NCI-H2081 treated with DMSO at 0.1 percent for 48 hours (cell line): ENCODE results near the gene EIF4G1.

Experiments
- DNase-seq: peaks from one replicate; lab custom pipeline; 2025; lab: John Stamatoyannopoulos, UW

EIF4G1 gene

DNA sequence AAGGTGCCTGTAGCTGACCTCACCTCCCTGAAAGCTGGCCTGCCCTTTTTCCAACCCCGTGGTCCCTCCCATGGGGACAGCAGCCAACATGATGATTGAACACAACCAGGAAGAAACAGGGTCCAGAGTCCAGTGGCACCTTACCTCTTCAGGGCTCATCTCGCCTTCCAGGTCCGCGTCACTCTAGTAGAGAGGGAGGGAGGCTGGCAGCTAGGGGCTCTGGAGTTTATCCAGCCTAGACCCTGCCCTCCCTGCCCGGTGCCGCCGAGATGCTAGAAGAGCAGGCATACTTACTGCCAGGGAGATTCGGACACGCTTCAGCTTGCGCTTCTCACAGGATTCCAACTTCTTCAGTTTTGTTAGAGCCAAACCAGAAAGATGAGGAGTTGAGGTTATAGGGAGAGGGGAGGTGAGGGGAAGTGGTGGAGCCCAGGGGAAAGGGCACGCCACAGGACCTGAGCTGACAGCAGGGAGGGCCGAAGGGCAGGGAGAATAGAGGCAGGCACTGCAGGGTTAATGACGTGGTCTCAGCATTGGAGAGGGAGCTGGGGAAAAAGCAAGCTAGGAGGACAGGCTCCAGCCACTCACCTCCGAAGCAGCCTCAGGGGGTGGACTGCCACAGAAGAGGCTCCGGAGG, 37.9 kb downstream of the EIF4G1 start:
- DNase-seq, result no peak

DNA sequence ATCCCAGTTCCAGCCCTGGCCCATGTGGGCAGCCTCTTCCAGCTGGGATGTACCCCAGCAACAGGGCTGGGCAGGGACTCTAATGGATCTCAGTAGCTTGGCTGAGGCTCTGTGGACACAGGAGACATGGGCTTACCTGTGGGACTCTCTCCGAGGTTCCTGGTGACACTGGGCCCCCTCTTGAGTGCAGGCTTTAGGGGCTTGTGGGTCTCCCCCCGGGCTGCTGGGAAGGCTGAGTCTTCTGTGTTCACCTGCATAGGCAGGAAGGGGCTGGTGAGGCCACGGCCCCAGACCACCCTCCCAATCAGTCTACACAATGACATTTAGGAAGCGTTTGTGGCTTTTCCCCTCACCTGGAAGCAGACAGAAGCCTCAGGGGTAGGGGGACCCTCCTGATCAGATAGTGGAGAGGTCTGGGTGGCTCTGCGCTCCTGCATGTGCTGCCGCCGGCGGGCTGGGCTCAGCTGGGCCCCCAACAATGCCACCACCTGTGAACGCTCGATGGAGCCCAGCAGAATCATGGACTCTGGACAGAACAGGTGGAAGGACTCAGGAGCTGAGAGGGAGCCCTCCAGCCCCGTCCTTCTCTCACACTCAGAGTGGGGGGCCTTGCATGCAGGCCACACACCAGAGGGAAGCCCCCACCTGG, 38.6 kb downstream of the EIF4G1 start:
- DNase-seq, result no peak

DNA sequence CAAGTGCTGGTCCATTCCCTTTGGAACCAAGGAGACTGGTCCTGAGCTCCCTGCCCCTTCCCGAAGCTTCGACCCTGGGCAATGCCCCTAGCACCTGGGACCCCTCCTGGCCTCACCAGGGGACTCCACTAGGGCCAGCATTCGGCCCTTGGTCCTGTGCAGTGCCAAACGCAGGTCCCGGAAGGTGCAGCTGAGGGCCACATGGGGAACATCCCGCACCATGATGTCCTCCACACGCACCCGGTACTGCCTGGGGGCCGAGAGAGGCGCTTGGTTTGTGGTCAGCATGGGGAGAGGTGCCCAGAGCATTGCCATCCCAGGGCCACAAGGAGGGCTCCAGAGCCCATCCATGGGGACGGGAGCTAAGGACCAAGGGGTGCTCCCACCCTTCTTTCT, 39.1 kb downstream of the EIF4G1 start:
- DNase-seq, result no peak

DNA sequence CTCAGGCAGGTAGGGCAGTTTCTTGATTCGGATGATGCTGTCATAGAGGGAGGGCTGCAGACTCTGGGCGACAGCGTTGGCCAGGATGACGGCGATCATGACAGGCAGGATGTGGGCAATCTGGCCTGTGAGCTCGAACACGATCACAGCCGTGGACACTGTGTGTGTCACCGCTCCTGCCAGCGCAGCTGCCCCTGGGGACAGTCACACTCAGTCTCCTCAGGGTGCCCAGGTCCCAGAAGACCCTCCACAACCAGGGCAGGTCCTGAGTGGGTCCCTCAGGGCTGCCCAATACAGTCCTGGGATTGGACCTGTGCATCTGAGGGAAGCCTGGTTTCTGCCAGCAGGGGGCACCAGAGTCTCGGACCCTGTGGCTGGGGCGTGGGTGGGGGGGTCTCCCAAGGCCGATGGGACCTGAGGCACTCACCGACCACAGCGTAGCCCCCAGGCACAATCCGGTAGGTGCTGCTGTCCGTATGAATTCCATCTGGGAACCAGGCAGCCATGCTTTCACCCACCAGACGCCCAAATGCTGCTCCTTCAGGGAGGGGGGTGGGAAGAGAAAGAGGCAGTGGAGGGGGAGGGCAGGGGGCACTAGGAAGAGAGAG, 39.8 kb downstream of the EIF4G1 start:
- DNase-seq, result no peak

DNA sequence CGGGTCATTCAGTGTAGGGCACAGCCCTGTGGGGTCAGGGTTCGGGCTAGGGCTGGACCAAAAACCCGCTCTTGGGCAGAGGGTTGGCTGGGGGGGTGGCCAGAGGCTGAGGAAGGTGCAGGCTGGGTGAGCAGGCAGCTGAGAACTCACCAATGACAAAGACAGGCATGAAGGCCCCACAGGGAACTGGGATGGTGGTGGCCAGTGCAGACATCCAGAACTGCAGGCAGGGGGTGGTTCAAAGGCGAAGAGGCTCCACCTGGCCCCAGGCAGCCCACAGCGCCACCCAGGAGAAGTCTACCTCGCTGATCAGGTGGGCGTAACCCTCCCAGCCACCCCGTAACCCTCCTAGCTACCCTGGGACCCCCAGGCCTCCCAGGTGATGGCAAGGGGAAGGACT, 40.3 kb downstream of the EIF4G1 start:
- DNase-seq, result no peak

DNA sequence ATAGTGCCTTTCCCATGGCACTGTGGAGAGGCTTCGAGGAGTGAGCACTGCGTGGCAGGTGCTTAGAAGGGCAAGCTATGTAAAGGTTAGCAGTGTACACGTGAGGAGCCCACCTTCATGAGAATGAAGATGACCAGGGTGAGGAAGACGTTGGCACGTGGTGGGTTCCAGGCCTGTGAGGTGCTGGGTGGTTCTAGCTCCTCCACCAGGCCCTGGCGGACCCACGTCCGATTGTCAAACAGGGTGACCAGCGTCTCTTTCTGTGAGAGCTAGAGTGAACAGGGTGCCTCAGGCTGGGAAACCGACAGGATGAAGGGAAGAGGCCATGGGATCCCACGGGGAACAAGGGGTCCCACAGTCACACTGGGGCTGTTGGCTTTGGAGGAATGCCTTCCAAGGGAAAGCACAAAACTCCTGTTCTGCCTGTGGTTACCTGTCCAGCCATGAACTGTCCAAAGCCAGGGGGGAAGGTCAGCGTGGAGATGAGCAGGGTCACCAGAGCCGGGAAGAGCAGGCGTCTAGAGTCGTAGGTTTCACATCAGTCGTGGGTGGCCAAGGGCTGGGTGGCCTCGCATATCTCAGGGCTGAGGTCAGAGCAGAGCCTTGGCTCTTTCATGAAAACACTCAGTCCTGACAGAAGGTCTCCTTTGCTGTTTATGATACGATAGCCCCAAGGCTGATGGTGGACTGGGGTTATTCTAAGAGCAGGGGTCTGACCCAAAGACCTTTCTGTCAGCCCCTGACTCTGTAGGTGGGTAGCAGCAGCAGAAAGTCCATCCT, 41.0 kb downstream of the EIF4G1 start:
- no peak for DNase-seq

DNA sequence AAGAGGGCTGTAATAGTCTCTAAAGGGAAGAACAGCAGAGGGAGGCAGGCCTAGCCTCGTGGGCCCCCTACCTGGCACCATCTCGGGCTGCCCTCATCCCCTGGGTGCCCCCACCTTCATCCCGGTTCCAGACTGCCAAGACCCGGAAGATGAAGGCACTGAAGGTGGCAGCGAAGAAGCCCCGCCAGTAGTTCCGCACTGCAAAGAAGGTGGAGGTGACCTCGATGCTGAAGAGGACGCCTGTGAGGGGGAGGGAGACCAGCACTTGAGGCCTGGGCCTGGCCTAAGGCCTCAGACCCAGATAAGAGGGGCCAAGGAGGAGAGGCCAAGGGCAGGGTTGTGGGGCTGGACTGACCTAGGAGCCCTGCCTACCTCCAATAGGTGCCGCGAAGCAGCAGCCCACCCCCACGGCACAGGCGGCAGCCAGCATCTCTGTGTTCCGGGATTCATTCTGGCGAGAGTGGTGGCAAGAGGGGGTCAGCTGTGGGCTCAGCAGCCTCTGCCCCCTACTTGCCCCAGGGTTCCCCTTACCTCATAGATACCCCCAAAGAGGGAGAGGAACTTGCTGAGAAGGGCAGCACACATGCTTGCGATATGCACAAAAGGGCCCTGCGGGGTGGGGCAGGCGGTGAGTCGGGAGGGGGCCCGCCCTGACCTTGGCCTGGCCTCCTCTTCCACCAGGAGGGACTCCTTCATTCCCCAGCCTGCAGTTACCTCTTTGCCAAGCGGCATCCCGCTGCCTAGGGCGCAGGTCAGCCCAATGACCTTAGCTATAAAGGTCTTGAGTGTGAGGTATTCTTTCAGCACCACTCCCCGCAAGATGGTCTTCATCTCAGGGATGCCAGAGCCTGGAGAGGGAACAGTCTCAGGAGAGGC, 43.1 kb downstream of the EIF4G1 start:
- no peak for DNase-seq

DNA sequence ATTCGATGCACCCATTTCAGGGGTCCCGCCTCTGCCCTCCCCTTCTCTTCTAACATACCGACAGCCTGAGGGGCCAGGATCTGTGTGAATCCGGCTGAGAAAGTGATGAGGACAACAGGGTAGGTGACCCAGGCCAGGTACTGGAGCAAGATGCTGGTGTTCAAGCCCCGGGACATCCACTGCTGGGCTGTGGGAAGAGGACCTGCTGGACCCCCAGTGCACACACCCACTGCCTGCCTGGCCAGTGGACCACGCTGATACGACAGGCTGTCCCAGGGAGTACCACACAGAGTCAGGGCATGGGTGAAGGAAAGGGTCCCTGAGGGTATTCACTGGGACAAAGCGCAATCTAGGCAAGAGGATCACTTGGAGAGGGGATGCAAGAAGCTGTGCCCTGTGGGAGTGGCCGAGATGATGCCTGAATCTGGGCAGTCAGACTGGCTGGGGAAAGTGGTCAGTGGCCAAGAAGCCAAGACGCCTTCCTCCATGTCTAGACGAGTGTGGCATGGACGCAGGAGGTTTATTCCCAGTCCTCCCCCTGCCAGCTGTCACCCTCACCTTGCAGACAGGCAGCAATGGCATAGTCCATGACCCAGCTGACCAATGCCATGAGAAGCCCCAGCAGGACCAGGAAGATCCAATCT, 43.8 kb downstream of the EIF4G1 start:
- DNase-seq, result no peak

DNA sequence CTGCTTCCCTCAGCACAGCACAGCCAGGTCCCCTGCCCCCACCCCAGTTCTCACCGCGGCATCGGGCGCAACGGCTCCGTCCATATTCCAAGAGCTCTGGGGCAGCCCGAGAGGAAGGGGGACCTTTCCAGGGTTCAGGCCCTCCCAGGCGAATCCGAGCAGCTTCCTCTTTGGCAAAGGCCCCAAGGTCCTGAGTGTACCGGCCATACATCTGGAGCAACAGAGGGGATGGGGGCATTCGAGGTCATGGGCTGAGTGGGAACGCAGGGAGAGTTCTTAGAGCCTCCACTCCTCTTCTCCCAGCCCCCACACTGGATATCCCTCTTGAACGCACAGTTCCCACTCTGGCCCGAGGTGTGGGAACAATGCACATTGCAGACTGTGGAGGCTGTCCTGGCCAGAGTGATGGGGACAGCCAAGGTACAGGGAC, 44.5 kb downstream of the EIF4G1 start:
- DNase-seq, result no peak

DNA sequence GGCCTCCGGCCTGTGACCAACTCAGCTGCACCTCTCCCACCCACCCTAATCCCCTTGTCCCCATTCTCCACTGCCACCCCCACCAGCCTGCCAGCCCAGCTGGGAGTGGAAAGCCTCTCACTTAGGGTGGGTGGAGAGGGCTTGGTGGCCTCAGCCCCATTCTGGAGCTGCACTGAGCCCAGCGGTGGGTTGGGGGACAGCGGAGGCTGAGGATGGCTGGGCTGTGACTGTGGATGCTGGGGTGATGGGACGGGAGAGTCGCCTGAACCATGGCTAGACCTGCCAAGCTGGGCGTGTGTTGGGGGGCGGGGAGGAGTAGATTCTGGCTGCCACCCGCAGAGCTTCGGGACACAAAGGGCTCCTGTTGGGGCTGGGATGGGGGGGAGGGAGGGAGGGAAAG, 45.2 kb downstream of the EIF4G1 start:
- DNase-seq, result no peak

DNA sequence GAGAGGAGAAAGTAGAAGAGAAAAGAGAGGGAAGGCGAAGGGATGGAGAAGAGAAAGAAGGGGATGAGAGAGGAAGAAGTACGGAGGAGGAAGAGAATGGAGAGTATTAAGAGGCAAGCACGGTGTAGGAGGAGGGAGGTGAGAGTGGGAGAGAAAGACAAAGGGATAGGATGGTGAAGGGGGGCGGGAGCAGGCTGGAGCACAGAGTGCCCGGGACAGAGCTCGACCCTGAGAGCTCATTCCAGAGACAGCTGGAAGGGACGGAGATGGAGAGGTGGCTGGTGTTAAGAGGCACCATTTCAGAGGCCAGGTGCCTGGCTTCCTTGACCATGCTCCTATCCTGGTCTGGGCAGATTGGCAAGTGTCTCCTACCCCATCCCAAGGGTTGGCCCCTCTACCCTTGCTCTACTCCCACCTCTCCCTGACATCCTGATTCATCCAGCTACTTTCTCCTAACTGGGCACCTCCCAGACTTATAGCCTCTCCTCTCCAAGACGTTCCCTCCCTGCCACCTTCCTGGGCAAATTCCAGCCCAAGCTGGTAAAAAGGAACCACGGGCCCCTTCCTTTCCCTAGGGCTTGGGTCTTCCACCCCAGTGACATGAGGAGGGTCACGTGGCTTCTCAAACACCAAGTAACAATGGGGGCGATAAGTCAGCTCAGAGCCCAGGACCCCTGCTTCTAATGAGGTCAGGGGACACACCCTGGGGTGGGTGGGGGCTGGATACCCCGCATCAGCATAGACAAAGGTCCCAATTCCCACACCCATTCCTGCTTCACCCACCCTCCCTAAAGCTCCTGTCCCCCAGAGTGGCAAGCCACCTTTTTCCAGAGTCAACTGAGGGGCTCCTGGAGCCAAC, 45.9 kb downstream of the EIF4G1 start:
- no peak for DNase-seq

DNA sequence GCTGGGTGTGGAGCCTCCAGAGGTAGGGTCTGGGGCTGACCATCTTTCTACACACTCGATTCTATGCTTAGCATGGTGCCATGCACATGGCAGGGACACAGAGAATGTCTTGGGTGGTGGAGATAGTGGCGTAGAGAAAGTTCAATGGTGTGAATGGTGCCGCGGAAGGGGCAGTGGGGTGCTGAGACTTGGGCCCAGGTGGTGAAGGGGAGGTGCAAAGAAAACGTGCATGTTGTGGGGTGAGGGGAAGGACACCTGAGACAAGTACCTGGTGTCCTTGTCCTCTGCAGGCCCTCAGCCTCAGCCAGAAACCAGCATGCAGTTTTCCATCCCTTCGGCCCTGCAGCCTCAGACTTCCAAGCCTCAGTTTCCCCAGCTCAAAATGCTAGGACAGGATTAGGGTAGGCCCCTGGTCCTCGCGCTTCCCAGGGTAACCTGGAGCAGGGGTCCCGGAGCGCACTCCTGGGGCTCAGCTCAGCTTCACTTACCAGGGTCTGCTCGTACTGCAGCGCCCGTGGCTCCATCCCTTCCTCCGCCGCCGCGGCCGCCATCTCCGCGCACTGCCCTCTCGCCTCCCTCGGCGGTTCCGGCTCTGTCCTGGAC, 46.6 kb downstream of the EIF4G1 start:
- DNase-seq, result no peak

DNA sequence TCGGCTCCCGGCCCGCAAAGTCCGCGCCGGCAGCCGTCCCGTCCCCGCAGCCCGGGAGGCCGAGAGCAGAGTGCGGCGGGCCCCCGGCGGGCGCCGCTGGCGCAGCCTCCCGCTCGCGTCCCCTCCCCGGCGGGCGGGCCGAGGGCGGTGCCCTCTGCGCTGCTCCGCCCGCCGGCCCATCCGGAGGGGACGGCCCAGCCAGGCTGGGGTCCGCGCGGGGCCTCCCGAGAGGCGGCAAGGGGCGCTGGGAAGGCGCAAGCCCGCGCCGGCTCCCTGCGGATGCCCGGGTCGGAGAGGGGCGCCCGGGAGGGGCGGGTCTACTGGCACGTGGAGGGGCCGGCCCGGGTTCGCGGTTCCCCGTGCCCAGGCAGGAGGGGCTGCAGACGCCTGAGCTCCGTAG, 47.1 kb downstream of the EIF4G1 start, which contains the start of the genes CLCN2 and POLR2H:
TSS of gene CLCN2 (minus strand) at position 74 of the 400 bp plus-strand sequence. CDS start 126 bp downstream, outside the sequence.
TSS of gene POLR2H (plus strand) at position 179 of the 400 bp plus-strand sequence. CDS start 1,783 bp downstream, outside the sequence.
- DNase-seq, result no peak

DNA sequence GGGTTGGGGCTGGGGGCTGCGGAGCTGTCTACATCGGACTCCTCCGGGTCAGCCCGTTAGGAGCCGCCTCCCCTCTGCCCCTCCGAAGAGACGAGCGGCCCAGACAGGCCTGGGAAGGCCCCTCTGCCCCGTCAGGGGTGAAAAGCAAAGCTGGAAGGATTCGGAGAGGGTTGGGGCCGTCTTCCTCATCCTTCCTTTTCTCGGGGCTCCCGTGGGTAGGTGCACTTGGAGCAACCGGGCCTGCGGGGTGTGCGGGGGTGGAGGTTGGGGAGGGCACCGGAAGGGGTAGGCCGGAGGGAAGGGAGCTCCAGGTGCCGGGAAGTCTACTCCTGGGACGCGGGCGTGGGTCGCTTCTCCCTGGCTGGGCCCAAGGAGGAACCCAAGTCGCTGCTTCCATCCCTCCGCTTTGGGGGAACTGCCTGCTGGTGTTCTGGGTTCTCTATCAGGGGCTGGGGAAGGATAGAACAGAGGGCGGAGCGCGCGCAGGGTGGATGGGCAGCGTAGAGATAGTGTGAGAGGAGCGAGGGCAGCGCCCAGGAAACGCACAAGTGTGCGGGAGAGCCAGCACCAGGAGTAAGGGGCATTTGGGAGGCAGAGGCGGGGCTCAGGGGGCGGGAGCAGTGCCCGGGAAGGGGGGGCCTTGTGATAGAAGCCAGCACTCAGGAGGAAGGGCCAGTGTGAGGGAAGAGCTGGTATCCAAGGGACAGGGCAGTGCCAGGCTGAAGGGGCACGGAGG, 47.7 kb downstream of the EIF4G1 start:
- peak; percentile 19 for DNase-seq

DNA sequence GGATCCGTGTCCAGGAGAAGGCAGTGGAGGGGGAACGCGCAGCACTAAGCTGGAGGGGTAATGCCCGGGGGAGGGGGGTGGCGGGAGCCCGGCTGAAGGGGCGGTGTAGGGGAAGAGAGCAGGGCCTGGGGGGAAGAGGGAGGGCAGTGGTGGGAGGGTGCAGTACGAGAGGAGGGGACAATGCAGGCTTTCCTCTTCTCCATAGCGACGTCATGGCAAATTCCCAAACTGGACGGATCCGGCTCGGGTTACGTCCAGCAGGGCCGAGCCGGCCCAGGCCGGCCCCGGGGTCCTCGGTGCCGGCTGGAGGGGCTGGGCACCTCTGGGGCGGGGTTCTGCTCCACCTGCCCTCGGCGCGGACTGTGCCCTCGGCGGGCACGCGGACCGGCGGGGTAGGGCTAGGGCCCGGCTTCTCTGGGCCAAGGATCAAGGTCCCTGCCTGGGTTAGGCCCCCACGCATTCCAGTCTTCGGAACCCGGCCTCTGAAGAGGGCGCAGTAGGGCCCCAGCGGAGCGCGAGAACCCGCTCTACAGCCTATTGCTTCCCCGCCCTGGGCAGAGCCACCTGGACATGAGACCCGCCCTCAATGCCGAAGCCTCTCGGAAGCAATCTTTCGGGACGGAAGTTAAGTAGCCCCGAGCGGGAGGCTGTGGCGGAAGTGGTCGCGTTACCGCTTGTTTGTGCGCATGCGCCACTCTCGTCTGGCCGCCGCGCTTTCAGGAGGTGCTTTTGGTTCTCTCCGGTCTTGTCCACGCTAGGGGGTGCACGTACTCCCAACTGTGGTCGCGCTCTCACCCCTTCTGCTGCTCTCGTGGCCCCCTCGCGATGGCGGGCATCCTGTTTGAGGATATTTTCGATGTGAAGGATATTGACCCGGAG, 48.5 kb downstream of the EIF4G1 start:
- DNase-seq, result peak; percentile 99

DNA sequence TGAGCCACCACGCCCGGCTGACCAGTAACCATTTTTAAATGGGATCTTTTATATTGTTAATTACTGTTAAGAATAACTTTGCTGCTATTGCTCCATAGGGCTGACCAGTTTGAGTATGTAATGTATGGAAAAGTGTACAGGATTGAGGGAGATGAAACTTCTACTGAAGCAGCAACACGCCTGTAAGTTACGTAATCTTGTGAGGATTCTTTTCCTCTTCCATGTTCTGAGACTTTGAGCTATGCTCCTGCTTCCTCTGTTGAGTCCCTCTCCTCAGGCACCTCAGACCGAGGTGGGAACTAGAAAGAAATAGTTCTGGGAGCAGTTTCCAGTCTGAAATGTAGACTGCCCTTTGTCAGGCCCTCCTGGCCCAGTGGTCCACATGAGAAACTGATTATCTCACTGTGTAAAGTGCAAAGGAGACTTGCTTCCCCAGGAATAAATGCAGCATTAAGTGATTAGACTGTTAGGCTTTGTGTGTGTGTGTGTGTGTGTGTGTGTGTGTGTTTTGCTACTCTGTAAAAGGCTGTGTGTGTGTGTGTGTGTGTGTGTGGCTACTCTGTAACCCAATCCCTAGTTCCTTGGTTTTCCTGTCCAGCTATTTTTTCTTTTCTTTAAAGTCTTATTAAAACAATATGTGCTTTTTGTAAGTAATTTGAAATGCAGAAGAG, 52.3 kb downstream of the EIF4G1 start:
- DNase-seq, result no peak

DNA sequence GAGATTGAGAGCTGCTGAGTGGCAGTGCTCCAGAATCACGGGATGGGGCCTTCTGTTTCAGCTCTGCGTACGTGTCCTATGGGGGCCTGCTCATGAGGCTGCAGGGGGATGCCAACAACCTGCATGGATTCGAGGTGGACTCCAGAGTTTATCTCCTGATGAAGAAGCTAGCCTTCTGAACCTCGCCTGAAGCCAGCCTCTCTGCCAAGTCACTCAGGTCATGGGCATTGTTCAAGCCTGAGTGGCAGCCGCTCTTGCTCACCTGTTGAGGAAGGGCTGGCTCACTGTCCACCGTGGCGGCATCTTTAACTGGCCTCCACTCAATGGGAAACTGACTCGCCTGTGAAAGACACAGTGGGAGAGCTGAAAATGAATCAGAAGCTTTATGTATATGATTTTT, 53.7 kb downstream of the EIF4G1 start:
- DNase-seq, result no peak
